HG03060 (cell line): ENCODE measurements around the gene TRAF7.

ENCODE experiments used
- ATAC-seq: cut with Tn5 transposase; IDR thresholded peaks from one replicate; pipeline ENCODE4 v1.9.1; 2021; ENCODE audit warnings: low read depth, moderate number of reproducible peaks; ENCODE audit not compliant: unreplicated experiment

The TRAF7 gene

DNA sequence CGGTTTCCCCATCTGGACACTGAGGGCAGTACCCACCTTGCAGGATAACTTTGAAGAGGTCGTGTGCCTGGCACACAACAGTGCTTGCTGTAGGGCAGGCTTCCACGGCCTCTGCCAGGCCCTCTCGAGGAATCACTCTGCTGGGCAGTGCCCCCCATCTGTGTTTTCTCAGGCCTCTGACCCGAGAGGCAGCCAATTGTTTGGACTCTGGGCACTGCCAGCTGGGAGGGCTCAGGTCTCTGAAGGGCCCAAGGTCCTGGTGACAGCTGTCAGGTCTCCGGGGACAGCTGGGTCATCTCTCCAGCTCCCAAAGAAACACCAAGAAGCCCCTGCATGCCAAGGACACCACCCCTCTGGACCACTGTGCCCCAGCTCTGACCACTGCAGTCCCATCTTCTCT lies 8.2 kb upstream of the TRAF7 start:
- no peak for ATAC-seq

DNA sequence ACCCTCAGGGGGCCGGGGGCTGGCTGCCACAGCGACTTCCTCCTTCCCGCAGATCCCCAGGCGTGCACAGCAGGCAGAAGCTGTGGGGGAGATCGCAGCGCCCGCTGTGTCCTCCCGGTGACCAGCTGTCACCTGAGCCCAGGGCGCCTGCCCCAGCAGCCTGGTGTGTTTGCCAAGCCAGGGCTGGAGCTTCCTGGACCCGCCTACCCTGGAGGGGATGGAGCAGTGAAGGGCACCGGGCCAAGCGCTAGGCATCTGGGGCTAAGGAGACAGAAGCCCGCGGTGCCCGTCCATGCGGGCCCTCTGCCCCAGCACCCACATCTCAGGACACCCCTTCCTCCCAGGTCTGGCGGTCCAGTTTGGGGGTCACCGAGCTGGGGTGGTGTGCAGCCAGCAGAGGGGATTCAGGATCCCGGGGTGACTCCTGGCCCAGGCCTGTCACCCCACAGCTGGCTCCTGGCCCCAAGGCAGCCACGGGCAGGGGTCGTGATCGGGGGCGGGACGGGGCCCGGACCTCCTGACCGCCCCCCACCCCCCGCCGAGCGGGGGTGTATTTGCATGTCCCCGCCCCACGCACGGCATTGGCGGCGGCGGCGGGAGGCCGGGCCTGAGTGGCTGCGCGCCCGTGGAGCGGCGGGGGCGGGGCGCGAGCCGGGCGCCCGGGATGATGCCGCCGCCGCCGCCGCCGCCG lies 7.5 kb upstream of the TRAF7 start, which contains the start of gene RAB26:
TSS of gene RAB26 (plus strand) at position 645 of the 691 bp plus-strand sequence. CDS start 159 bp downstream, outside the sequence.
- ATAC-seq, result no peak

DNA sequence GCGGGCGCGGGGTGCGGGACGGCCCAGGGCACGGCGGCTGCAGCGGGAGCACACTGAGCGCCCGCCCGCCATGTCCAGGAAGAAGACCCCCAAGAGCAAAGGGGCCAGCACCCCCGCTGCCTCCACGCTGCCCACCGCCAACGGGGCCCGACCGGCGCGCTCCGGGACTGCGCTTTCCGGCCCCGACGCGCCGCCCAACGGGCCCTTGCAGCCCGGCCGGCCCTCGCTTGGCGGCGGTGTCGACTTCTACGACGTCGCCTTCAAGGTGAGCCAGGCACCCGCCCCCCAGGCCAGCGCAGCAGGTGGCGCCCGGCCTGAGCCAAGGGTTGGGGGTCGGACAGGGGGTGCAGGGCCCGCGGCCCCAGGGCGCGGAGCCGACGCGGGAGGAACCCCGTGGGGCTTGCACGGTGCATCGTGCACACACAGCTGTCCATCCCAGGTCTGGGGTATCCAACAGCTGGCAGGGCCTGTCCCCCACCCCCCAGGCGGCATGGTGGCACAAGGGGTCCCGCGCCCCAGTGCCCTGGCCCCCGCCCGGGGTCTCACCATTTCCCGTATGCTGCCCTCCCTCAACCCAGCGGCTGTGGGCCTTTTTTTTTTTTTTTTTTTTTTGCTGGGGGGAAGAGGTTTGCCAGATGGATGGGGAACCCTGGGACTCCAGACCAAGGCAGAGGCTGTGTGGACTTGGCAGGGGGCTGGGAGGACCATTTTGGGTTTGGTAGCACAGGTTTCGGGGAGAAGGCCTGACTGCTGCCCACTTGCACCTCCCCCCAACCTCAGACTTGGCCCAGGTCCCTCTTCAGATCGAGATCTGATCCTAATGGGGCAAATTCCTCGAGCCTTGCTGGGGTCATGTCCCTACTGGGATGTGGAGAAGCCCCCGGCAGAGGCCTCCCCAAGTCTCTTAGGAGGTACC lies 6.6 kb upstream of the TRAF7 start:
- no peak for ATAC-seq

DNA sequence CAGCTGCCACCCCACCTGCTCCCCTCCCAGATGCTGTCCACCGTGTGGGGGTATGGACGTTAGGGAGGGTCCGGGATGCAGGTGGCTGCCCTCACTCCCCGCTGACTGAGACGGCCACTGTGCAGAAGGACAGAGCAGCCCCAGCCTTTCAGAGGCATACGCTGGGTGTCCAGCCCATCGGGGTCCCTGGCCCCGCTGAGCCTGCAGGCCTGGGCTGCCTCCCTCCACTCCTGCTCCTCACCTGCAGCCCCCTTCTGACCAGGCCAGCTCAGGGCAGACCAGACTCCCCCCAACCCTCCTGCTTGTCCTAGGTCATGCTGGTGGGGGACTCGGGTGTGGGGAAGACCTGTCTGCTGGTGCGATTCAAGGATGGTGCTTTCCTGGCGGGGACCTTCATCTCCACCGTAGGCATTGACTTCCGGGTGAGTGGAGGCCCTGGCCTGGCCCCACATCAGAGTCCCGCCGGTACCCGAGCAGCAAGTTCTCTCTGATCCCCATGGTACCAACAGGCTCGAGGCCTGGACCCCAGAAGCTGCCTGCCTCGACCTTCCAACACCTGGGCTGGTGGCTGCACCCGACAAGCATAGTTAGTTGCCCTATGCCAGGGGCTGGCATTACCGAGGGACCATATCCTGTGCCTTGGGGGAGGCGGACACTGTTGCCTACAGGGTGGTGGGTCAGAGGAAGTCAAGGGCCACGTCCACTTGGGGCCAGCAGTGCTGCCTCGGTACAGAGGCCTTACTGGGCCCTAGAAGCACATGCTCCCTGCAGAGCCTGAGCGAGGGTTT lies 5.8 kb upstream of the TRAF7 start:
- no peak for ATAC-seq

DNA sequence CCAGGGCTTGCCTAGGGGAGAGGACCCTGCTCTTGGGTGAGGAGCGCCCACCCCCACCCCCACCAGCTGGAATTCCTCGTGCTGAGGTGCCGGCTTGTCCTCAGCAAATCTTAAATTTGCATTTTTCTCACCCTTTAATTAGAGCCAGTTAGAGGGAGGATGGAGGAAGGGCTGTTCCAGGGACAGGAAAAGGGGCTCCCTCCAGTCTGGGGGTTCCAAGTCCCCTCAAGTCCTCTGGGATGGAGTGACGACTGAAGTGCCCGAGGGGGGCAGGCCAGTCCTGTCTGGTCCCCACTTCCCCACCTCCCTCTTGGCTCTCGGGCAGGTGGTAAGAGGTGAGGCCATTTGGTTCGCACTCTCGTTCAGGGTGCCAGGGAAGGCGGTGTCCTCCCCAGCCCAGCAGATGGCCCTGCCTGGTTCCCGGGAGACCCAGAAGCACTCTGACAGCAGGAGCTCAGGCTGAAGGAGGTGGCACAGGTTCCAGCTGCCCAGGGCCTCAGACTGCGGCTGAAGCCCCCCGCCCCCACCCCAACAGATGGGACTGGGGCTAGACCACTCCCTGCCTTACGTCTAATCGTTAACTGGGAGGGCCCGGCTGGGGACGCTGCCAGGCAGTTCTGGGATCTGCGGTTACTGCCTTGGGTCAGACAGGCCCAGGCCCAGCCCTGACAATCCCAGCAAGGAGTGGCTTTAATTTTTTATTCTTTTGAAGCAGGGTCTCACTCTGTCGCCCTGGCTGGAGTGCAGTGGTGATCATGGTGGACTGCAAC lies 5.0 kb upstream of the TRAF7 start:
- no peak for ATAC-seq

DNA sequence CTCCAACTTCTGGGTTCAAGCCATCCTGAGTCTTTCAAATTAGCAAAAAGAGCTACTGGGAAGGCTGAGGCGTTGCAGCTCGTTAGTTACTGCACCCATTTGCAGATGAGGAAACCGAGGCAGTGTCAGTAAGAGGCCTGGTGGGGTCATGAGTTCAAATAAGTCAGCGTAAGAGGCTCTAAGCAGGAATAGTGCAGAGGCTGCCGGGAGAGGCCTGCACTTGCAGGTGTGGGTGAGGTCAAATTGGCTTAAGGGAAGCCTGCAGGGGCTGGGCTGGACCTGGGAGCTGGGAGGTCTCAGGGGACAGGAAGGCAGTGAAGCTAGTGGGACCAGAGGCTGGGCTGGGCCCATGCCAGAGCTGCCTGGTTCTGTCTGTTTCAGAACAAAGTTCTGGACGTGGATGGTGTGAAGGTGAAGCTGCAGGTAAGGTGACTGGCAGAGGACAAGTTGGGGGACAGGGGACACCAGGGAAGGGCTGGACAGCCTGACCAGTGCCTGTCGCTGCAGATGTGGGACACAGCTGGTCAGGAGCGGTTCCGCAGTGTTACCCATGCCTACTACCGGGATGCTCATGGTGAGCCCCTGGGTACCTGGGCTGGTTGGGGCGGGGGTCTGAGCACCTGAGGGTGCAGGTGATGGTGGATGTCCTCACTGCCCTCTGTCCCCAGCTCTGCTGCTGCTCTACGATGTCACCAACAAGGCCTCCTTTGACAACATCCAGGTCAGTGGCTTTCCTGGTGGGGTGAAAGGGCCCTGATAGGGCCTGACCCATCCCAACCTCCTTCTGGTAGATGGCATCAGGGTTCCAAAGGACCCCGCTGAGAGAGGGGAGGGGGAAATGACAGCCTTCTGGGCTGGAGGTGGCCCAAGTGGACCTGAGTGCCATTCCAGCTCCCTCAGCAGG lies 4.1 kb upstream of the TRAF7 start:
- ATAC-seq, result no peak

DNA sequence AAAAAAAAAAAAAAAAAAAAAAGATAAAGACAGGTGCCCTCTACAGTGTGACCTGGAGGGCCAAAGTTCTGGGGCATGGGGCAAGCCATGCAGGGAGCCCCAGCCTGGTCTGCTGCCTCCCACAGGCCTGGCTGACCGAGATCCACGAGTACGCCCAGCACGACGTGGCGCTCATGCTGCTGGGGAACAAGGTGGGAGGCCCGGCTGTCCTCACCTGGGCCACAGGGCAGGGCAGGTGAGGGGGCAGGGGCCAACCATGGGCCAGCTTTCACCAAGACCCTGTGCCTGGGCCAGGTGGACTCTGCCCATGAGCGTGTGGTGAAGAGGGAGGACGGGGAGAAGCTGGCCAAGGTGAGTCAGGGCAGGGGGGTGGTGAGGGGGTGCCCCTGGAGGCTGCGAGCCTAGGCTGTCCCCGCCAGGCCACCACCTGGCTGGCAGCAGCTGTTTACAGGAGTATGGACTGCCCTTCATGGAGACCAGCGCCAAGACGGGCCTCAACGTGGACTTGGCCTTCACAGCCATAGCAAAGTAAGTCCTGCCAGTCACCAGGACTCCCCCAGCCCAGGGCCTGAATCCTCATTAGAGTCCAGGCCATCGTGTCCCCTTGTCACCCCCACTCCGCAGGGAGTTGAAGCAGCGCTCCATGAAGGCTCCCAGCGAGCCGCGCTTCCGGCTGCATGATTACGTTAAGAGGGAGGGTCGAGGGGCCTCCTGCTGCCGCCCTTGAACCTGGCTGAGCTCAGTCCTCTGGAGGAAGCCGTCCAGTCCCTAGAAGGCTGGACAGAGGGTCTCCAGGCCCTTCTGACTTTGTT lies 2.7 kb upstream of the TRAF7 start:
- ATAC-seq, result no peak

DNA sequence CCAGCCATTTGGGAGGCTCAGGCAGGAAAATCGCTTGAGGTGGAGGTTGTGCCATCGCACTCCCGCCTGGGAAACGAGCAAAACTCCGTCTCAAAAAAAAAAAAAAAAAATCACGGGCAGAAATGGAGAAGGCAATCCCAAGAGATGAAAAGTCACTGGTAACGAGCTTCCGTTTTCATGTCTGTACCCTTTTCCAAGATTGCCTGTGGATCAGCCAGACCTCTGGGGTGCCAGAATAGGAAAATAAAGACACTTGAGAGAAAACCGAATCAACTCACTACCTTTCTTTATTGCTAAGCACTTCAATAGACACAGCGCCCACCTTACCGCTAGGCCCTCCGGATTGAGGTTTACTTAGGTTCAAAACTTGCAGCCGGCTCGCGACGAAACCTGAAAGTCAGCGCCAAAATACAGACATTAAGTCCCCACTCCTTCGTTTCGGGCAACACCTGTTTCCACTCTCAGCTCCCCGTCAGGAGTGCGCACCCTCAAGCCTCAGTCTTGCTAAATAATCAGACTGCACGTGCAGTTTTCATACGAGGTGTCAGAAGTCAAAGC lies 970 bp upstream of the TRAF7 start:
- no peak for ATAC-seq

DNA sequence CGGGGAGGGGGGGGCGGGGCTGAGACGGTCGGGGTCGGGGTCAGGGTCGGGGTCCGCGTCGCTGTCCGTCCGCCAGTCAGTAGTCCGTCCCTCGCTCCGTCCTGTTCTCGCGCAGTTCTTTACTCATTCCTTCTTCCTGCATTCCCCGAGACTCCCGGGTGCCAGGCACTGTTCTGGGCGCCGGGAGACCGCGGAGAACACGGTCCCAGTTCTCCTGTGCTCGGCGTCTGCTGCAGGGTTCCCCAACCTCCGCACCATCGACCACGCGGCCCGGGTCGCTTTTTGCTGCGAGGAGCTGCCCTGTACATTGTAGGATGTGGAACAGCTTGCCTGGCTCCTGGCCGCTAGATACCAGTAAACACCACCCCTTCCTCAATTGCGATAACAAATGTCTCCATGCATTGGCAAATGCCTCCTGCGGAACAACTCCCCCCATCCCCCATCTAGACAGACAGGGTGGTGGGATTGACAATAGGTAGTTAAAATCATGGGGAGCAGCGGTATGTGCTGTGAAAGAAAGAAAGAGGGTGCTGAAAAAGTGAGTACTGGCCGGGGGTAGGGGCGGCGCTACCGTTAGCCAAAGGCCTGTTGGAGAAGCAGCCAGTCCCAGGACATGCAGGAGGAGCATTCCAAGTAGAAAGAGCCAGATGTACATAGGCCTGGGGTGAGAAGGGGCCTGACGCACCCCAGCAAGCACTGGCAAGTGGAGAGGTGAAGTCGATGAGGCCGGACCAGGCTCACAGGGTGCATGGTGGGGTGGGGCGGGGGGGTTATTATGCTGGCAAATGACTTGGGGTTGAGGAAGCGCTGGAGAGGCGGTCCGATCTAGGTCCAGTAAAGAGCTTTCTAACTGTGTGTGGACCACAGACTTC lies 631 bp downstream of the TRAF7 start:
- no peak for ATAC-seq

DNA sequence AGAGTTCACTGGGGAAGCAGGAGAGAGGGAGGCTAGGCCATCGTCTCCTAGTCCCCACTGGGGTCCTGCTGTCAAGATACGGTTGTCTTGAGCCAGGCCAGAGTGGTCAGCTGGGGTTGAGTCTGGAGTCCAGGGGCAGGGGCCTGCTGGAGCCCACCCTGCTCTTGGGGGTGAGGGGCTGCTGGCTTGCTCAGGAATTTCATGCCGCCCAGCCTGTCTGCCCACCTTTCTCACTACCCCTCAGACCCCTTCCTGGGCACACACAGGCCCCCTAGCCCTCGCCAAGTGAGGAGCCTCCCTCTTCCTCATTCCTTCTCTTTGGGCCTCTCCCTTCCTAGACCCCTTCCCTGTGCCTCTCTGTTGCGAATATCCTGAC lies 1.3 kb downstream of the TRAF7 start:
- no peak for ATAC-seq

DNA sequence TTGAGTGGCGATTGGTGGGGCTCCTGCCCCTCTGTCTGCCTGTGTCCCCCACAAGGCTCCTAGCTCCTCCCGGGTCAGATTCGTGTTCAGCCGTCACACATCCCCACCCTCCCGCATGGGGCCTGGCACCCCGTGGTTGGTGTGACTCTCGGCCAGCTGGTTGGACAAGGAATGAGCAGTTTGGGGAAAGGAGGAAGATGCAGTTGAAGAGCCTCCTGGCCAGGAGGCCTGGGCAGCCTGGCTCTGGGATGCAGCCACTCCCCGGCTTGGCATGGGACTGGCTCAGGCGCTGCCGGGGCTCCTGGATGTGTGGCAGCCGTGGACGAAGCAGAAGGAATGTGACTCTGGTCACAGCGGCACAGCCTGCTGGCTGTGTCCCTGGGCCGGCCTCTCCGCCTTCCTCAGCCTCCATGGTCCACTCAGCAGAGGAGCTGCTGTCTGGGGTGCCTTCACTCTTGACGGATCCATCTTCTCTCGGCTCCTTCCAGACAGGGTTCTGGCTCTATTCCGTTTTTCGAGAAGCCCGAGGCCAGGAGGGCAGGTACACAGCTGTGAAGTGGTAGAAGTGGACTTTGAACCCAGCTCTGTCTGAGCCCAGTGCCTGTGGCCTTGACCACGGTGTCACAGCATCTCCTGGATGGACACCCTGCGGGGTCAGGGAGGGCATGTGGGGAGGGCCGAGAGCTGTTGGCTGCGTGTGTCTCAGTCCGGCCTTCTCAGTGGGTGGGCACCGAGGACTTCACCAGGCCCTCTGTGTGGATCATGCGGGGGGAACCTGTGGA lies 2.1 kb downstream of the TRAF7 start:
- ATAC-seq, result no peak

DNA sequence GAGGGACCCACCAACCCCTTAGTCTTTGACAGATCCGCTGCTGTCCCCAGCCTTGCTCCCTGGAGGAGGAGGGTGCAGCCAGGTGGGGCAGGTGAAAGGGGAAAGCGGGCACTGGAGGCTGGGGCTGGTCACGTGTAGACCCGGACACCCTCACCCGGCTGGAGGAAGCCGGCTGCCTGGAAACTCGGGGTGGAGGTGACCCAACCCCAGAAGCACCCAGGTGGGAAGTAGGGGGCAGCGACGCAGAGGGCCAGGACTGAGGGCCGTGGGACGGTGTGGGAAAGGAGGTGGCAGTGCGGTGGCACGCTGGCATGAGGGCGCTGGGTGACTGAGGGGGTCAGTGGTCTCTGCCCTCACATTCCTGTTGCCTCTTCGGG lies 2.7 kb downstream of the TRAF7 start:
- no peak for ATAC-seq

DNA sequence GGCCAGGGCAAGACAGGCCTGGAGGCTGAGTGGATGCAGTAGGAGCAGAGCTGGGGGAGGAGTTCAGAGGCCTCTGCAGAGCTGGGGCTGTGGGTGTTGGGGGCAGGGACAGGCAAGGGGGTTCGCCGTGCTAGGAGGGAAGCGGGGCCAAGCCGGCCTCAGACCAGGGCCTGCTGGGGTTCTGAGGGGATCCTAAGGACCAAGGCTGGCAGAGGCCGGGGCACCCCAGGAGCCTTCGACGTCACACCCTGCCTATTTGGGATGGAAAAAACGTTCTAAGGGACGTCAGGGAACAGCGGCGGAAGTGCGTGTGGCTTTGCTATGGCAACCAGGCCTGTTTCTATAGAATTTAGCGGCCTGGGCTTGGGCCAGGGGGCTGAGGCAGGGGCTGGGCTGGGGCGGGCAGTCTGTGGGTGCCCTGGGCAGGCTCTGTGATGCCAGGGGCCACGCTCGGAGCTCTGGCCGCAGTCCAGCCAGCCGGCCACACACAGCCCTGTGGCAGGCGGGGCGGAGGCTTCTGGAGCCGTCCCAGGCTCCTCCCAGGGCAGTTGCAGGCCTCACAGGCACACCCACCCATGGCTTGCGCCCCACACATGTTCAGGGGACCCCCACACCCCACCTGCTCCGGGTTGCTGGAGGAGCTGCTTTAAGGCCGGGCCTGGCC lies 3.7 kb downstream of the TRAF7 start:
- ATAC-seq, result no peak

DNA sequence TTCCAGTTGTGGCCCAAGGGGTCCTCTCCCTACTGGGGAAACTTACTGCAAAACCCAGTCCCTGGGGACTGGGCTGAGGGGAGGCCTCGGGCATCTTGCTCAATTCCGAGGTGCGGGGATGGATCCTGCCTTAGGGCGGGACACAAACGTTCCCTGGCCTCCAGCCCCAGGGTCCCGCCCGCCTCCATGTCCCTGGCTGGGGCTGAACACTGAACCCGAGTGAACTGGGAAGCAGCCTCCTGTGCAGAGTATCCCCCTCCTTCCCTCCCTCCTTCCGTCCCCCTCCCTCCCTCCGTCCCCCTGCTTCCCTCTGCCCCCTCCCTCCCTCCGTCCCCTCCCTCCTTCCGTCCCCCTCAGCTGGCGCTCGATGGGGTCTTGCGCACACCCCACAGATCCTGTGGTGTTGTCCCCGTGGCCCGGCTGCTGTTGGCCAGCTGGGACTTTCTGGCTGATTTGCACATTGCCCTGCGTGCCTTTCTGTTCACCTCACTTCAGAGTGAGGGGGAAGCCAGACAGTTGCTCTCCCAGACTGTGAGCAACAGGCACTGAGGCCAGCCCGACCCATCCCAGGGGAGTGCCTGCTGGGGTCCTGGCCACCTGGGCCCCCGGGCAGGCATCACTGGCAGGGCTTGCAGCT lies 5.5 kb downstream of the TRAF7 start:
- ATAC-seq, result no peak

DNA sequence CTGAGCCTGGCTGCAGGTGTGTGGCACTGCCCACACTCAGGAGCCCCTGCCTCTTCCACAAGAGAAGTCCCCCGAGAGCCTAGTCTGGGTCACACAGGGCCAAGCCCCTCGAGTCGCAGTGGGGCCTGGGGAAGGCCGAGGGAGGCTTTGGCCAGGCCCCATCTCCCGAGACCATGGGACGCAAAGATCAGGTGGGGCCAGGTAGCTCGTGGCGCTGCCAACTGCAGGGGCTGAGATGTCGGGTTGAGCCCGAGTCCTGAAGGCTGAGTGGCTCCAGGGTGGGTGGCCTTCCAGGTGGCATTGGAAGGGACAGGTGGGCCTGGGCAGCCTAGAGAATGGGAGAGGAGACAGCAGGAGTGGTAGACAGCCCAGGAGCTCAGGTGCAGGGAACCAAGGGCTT lies 6.3 kb downstream of the TRAF7 start:
- ATAC-seq, result no peak
